ENCODE measurements around the gene TSPOAP1.

DNA sequence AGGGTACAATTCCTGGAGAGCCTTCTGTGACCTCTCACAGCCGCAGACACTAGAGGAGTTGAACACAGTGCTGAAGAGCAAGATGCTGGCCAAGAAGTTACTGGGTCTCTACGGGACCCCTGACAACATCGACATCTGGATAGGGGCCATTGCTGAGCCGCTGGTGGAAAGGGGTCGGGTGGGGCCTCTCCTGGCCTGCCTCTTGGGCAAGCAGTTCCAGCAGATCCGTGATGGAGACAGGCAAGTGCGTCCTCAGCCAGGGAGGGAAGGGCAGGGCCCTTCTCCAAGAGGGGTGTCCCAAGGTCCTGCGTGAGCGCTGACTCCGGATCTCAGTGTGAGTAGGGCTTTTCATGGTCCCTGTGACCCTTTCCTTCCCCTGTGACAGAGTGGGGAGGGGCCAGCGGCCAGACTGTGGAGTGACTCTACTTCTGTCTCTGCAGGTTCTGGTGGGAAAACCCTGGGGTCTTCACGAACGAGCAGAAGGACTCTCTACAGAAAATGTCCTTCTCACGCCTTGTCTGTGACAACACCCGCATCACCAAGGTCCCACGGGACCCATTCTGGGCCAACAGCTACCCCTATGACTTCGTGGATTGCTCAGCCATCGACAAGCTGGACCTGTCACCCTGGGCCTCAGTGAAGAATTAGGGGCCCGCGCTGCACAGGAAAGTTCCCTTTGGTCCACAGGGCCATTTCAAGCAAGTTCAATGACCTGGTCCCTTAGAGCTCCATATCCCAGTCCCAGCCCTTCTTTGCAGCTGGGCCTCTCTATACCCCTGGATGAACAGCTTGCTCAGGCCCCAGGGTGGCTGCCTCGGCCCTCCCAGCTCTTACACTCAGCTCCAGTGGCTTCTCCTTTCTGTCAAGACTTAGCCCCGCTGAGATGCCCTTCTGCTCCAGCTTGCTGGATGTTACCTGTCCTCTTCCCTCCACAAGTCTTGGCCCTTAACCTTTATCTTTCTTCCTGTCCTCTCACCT is 61.0 kb downstream of the TSPOAP1 start:
- TF ChIP-seq, protein P1, sequence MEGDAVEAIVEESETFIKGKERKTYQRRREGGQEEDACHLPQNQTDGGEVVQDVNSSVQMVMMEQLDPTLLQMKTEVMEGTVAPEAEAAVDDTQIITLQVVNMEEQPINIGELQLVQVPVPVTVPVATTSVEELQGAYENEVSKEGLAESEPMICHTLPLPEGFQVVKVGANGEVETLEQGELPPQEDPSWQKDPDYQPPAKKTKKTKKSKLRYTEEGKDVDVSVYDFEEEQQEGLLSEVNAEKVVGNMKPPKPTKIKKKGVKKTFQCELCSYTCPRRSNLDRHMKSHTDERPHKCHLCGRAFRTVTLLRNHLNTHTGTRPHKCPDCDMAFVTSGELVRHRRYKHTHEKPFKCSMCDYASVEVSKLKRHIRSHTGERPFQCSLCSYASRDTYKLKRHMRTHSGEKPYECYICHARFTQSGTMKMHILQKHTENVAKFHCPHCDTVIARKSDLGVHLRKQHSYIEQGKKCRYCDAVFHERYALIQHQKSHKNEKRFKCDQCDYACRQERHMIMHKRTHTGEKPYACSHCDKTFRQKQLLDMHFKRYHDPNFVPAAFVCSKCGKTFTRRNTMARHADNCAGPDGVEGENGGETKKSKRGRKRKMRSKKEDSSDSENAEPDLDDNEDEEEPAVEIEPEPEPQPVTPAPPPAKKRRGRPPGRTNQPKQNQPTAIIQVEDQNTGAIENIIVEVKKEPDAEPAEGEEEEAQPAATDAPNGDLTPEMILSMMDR (conservative IDR thresholded peaks at IDR 0.05 in 1 of 2, IDR thresholded peaks at IDR 0.05 in 1 of 2; ENCODE audit: extremely low read depth in 1 of 2, insufficient read depth in 1 of 2, low read depth in 1 of 2, low read length in 2 of 2), result no peak
- no peak for TF ChIP-seq EZH2 (IDR thresholded peaks at IDR 0.05; ENCODE audit: borderline replicate concordance, low read length)

Measured in mammary epithelial cell (primary cell).